Measurements from ENCODE around the gene FBXW11. TPM values are rescaled to one million over a fixed set of nuclear protein-coding genes. Genes with fewer than 3 reads are reported as not detected.
"Not testable (repeated sequence)": the region's sequence is repeated elsewhere in the genome, so short reads cannot be mapped to it uniquely, and the experiment has no call there.

The FBXW11 gene
- total RNA-seq, 2 donors from 2014 or later = 29.0 to 64.6 TPM

DNA sequence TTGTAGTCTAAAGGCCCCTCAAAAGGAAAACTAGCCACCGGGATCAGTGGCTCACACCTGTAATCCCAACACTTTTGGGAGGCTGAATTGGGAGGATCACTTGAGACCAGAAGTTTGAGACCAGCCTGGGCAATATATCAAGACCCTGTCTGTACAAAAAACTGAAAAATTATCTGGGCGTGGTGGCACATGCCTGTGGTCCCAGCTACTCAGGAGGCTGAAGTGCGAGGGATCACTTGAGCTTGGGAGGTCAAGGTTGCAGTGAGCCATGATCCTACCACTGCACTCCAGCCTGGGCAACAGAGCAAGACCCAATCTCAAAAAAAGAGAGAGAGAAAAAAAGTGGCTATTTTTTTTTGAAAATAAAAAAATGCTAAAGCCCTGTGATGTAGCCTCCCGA lies 55.2 kb downstream of the FBXW11 start:
- intact Hi-C loops (cut with DNase I) = no loop called here
- peaks cover 58% of the 10 kb centered on the region for H3K4me1 ChIP-seq
- 71 to 72% methylated on average over 4 of the region's 4 CpGs for WGBS, 2 donors

DNA sequence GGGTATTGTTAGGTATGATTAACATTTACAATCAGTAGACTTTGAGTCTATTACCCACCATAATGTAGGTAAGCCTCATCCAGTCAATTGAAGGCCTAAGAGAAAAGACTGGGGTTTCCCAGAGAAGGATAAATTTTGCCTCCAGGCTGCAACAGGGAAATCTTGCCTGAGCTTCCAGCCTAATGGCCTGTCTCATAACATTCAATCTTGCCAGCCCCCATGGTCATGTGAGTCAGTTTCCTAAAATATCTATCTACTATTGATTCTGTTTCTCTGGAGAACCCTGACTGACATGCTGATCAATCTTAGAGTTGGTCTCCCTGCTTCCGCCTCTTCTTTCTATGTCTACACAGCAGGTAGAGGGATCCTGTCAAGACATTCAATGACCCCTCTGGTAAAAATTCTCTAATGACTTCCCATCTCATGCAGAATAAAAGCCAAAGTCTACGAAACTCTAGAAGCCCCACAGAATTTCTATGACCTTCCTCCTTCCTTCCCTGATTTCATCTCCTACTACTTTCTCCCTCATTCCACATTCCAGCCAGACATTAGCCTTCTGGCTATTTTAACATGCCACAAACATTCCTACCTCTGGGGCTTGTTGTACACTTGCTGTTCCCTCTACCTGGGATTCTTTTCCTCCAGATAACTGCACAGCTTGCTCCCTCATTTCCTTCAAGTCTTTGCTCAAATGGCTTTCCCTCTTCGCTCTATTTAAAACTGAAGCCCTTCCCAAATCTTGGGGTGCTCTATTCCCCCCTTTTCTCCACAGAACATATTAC lies 60.2 kb downstream of the FBXW11 start:
- no peaks in the 10 kb centered on the region for H3K36me3 ChIP-seq (replicated peaks in 1 of 2; ENCODE audit: insufficient read depth in 1 of 2, low read depth in 2 of 2)
- H3K9me3 ChIP-seq = no peaks in the 10 kb centered on the region
- TF ChIP-seq, protein P1, sequence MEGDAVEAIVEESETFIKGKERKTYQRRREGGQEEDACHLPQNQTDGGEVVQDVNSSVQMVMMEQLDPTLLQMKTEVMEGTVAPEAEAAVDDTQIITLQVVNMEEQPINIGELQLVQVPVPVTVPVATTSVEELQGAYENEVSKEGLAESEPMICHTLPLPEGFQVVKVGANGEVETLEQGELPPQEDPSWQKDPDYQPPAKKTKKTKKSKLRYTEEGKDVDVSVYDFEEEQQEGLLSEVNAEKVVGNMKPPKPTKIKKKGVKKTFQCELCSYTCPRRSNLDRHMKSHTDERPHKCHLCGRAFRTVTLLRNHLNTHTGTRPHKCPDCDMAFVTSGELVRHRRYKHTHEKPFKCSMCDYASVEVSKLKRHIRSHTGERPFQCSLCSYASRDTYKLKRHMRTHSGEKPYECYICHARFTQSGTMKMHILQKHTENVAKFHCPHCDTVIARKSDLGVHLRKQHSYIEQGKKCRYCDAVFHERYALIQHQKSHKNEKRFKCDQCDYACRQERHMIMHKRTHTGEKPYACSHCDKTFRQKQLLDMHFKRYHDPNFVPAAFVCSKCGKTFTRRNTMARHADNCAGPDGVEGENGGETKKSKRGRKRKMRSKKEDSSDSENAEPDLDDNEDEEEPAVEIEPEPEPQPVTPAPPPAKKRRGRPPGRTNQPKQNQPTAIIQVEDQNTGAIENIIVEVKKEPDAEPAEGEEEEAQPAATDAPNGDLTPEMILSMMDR (IDR thresholded peaks at IDR 0.05) = peak in 3 of 7 experiments; percentile 12 to 22 (median 17)
- no peak for TF ChIP-seq POLR2A (IDR thresholded peaks at IDR 0.05)
- no peak for DNase-seq
- WGBS, 2 donors = 94 to 97% methylated on average over 3 of the region's 3 CpGs
- no peak for ATAC-seq
- no peaks in the 10 kb centered on the region for H3K27me3 ChIP-seq
- intact Hi-C loops (cut with DNase I) = no loop called here
- H3K4me1 ChIP-seq = peaks cover 48% of the 10 kb centered on the region
- H3K4me3 ChIP-seq = no peak overlapping the region
- H3K27ac ChIP-seq = peak overlapping the region in 2 of 4 donors; percentile 52 to 61

More for the DNA sequence above, 55.2 kb downstream of the FBXW11 start:
- no peak for DNase-seq
- no peak for ATAC-seq
- Histone ChIP-seq H3K4me3 (no peak overlapping the region), H3K27ac (no peak overlapping the region), H3K36me3 (replicated peaks in 1 of 2; ENCODE audit: insufficient read depth in 1 of 2, low read depth in 2 of 2) (no peaks in the 10 kb centered on the region), H3K9me3 (no peaks in the 10 kb centered on the region), H3K27me3 (no peaks in the 10 kb centered on the region)
- TF ChIP-seq, protein P1 (IDR thresholded peaks at IDR 0.05) = no peak
- no peak for TF ChIP-seq POLR2A (IDR thresholded peaks at IDR 0.05)

DNA sequence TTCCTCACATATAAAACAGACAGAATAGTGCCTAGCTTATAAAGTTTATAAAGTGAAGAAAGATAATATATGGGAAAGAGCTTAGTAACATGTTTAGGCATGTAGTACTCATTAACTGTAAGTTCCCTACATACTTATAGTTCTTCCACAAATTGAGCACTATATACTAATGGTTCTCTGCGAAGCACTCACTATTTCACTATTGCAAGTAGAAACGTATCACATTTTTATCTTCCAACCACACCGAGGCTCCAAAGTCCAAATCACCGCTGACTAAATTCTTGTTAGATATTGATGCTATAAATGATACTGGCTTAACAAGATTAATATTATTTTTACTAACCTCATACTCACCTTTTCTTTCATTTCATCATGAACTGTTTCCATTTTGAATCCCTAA lies 61.0 kb downstream of the FBXW11 start:
- 16 to 28% methylated on average over 4 of the region's 4 CpGs for WGBS, 2 donors
- no peaks in the 10 kb centered on the region for H3K9me3 ChIP-seq
- peaks cover 54% of the 10 kb centered on the region for H3K4me1 ChIP-seq
- TF ChIP-seq POLR2A (IDR thresholded peaks at IDR 0.05) = no peak
- TF ChIP-seq, protein P1 (IDR thresholded peaks at IDR 0.05) = no peak
- H3K27ac ChIP-seq = peak overlapping the region in 3 of 4 donors; percentile 9 to 61 (median 52)
- H3K4me3 ChIP-seq = no peak overlapping the region
- DNase-seq = no peak
- no peak for ATAC-seq
- intact Hi-C loops (cut with DNase I) = no loop called here
- no peaks in the 10 kb centered on the region for H3K36me3 ChIP-seq (replicated peaks in 1 of 2; ENCODE audit: insufficient read depth in 1 of 2, low read depth in 2 of 2)
- H3K27me3 ChIP-seq = no peaks in the 10 kb centered on the region

DNA sequence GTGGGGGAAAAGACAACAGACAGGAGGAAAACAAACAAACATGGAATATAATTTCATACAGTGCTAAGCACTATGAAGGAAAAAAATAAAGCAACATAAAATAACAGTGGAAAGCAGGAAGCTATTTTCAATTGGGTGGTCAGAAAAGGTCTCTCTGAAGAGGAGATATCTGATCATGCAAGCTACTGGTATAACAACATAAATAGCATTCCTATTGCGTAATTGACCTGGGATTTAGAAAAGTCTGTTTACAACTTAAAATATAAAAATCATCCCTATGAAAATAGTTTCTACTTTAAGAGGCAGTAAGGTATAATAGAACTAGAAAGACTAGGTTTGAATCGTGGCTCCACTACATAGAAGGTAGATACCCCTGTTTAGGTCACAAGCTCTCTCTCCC lies 61.4 kb downstream of the FBXW11 start:
- intact Hi-C loops (cut with DNase I) = no loop called here
- H3K4me3 ChIP-seq = no peak overlapping the region
- no peaks in the 10 kb centered on the region for H3K27me3 ChIP-seq
- H3K27ac ChIP-seq = peak overlapping the region in 3 of 4 donors; percentile 9 to 61 (median 52)
- TF ChIP-seq, protein P1 (IDR thresholded peaks at IDR 0.05) = no peak
- TF ChIP-seq POLR2A (IDR thresholded peaks at IDR 0.05) = no peak
- H3K36me3 ChIP-seq (replicated peaks in 1 of 2; ENCODE audit: insufficient read depth in 1 of 2, low read depth in 2 of 2) = no peaks in the 10 kb centered on the region
- ATAC-seq = no peak
- no peak for DNase-seq
- WGBS, 2 donors = 41 to 44% methylated on average over 2 of the region's 2 CpGs
- H3K9me3 ChIP-seq = no peaks in the 10 kb centered on the region
- H3K4me1 ChIP-seq = peaks cover 58% of the 10 kb centered on the region

DNA sequence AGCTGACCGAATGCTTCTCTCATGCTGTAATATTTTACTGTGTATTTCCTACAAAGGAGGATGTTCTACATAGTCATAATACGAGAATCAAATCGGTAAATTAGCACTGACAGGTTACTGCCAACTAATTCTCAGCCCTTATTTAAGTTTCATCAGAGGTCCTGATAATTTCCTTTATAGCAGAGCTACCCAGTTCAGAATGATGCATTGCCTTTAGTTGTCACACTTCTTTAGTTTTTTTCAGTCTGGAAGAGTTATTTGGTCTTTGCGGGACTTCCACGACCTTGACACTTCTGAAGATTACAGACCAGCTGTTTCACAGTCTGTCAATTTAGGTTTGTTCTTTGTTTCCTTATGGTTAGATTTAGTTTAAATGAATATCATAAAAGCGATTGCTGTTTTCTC lies 64.3 kb downstream of the FBXW11 start:
- H3K9me3 ChIP-seq; H3K27me3 ChIP-seq; DNase-seq; H3K36me3 ChIP-seq (replicated peaks in 1 of 2; ENCODE audit: insufficient read depth in 1 of 2, low read depth in 2 of 2); intact Hi-C loops (cut with DNase I); H3K4me3 ChIP-seq: not testable (repeated sequence)
- Histone ChIP-seq H3K27ac (peak overlapping the region; percentile 36 to 93 (median 85)), H3K4me1 (peaks cover 79% of the 10 kb centered on the region)
- peak; percentile 45 for ATAC-seq
- 14 to 26% methylated on average over 4 of the region's 6 CpGs for WGBS, 2 donors

DNA sequence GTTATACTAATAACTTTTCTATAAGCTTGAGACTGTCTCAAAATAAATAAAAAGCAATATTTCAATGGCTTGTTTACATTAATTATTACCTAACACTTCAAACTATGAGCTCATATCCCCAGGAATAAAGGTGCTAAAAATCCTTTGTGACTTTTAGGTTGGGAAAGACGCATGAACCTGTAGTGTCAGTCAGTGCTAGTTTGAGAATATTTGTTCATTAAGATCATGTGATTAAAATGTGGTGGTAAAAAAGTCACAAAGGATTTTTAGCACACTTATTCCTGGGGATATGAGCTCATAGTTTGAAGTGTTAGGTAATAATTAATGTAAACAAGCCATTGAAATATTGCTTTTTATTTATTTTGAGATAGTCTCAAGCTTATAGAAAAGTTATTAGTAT lies 64.8 kb downstream of the FBXW11 start:
- intact Hi-C loops (cut with DNase I); DNase-seq; H3K9me3 ChIP-seq; H3K36me3 ChIP-seq (replicated peaks in 1 of 2; ENCODE audit: insufficient read depth in 1 of 2, low read depth in 2 of 2); H3K4me3 ChIP-seq; H3K27me3 ChIP-seq: not testable (repeated sequence)
- peak; percentile 74 for ATAC-seq
- Histone ChIP-seq H3K4me1 (peaks cover 77% of the 10 kb centered on the region), H3K27ac (peak overlapping the region; percentile 41 to 93 (median 85))
- 8 to 17% methylated on average over 1 of the region's 1 CpG for WGBS, 2 donors

DNA sequence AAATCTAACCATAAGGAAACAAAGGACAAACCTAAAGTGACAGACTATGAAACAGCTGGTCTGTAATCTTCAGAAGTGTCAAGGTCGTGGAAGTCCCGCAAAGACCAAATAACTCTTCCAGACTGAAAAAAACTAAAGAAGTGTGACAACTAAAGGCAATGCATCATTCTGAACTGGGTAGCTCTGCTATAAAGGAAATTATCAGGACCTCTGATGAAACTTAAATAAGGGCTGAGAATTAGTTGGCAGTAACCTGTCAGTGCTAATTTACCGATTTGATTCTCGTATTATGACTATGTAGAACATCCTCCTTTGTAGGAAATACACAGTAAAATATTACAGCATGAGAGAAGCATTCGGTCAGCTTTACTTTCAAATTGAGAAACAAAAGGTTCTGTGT lies 65.2 kb downstream of the FBXW11 start:
- Histone ChIP-seq H3K27ac (peak overlapping the region; percentile 41 to 93 (median 85)), H3K4me1 (peaks cover 77% of the 10 kb centered on the region)
- H3K36me3 ChIP-seq (replicated peaks in 1 of 2; ENCODE audit: insufficient read depth in 1 of 2, low read depth in 2 of 2); H3K27me3 ChIP-seq; intact Hi-C loops (cut with DNase I); H3K9me3 ChIP-seq; DNase-seq; H3K4me3 ChIP-seq: not testable (repeated sequence)
- ATAC-seq = peak; percentile 2
- WGBS, 2 donors = 12 to 25% methylated on average over 3 of the region's 5 CpGs

Data from body of pancreas (tissue), 4 donors.